HuH-7.5 (cell line): ENCODE data around the gene LHFPL2.
"Not testable (repeated sequence)": the region's sequence is repeated elsewhere in the genome, so short reads cannot be mapped to it uniquely, and the experiment has no call there.

ENCODE experiments used
- DNase-seq: peaks from one replicate; pipeline ENCODE4 v3.0.0; 2011; ENCODE audit warnings: low spot score

Gene LHFPL2

GRCh38 chr5:78648359-78649210 lies at the start of gene LHFPL2:
LHFPL2 (minus strand) TSS chr5:78648772; CDS start chr5:78510213, 138,559 bp downstream.
- peak; percentile 60 for DNase-seq

GRCh38 chr5:78696637-78697036 lies 48.1 kb upstream of the LHFPL2 start:
- no peak for DNase-seq

GRCh38 chr5:78696052-78696451 lies 47.5 kb upstream of the LHFPL2 start:
- not testable (repeated sequence) for DNase-seq

GRCh38 chr5:78693339-78693738 lies 44.8 kb upstream of the LHFPL2 start:
- DNase-seq, result no peak

GRCh38 chr5:78691084-78691960 lies 42.8 kb upstream of the LHFPL2 start:
- no peak for DNase-seq

- DNase-seq, result no peak
Measured at GRCh38 chr5:78690253-78690972, 41.8 kb upstream of the LHFPL2 start.

- no peak for DNase-seq
Measured at GRCh38 chr5:78689540-78690252, 41.1 kb upstream of the LHFPL2 start.

- DNase-seq, result not testable (repeated sequence)
Measured at GRCh38 chr5:78687514-78687913, 38.9 kb upstream of the LHFPL2 start.

- not testable (repeated sequence) for DNase-seq
Measured at GRCh38 chr5:78683905-78684304, 35.3 kb upstream of the LHFPL2 start.

- no peak for DNase-seq
Measured at GRCh38 chr5:78679905-78680304, 31.3 kb upstream of the LHFPL2 start.

- no peak for DNase-seq
Measured at GRCh38 chr5:78677777-78678668, 29.5 kb upstream of the LHFPL2 start.

- DNase-seq, result no peak
Measured at GRCh38 chr5:78675956-78676730, 27.6 kb upstream of the LHFPL2 start.

- not testable (repeated sequence) for DNase-seq
Measured at GRCh38 chr5:78673827-78674226, 25.3 kb upstream of the LHFPL2 start.

GRCh38 chr5:78672154-78672553 lies 23.6 kb upstream of the LHFPL2 start:
- no peak for DNase-seq

- no peak for DNase-seq
Measured at GRCh38 chr5:78671609-78672008, 23.0 kb upstream of the LHFPL2 start.

- DNase-seq, result no peak
Measured at GRCh38 chr5:78670701-78671269, 22.2 kb upstream of the LHFPL2 start.

- DNase-seq, result no peak
Measured at GRCh38 chr5:78669331-78669730, 20.8 kb upstream of the LHFPL2 start.

GRCh38 chr5:78667461-78668103 lies 19.0 kb upstream of the LHFPL2 start:
- no peak for DNase-seq

- not testable (repeated sequence) for DNase-seq
Measured at GRCh38 chr5:78666975-78667374, 18.4 kb upstream of the LHFPL2 start.
